Nephron progenitor cell (in vitro differentiated cells): ENCODE results near the gene ST7.

ENCODE experiments used
- DNase-seq: peaks from one replicate; pipeline ENCODE4 v3.0.0; 2021
- H3K27ac Mint-ChIP-seq: 2 replicates; pipeline ENCODE4 v1.8.0; 2021; ENCODE audit warnings: mild to moderate bottlenecking, moderate library complexity, mixed read lengths
- H3K27me3 Mint-ChIP-seq: 2 replicates; pipeline ENCODE4 v1.8.0; 2021; ENCODE audit warnings: mild to moderate bottlenecking, low read depth, mixed read lengths; ENCODE audit not compliant: poor library complexity
- H3K36me3 Mint-ChIP-seq: 2 replicates; pipeline ENCODE4 v1.8.0; 2021; ENCODE audit warnings: low read depth, mixed read lengths
- H3K4me1 Mint-ChIP-seq: 2 replicates; pipeline ENCODE4 v1.8.0; 2021; ENCODE audit warnings: mixed read lengths
- H3K4me3 Mint-ChIP-seq: 2 replicates; pipeline ENCODE4 v1.8.0; 2021; ENCODE audit warnings: mild to moderate bottlenecking, moderate library complexity, mixed read lengths
- H3K9me3 Mint-ChIP-seq: 2 replicates; pipeline ENCODE4 v1.8.0; 2021; ENCODE audit warnings: mild to moderate bottlenecking, moderate library complexity, mixed read lengths
- TF ChIP-seq, protein P1 (sequence below): fragments of 200-600 bp; sonication (generic); IDR thresholded peaks from 2 replicates; pipeline ENCODE4 v1.5.0; 2021; ENCODE audit warnings: antibody characterized with exemption

Gene ST7

DNA sequence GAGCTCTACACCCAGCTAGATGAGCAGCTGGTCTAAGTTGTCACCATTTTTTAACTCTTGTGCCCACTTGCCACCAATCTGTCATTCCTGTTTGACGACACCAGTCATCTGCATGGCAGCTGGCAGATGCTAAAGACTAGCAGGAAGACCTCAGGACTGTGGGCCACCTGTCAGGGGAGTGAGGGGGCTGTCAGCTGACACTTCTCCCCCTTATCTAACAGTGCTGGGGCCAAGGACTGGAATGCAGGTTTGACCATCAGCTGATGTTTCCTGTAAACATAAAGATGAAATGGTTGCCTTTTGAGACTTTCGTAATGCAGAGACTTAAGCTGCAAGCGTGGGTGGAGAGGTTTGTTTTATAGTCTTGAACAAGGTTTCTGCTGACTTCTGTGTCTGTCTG, 276.0 kb downstream of the ST7 start:
- Mint-ChIP-seq H3K4me3 (no peak overlapping the region), H3K36me3 (peaks cover 7% of the 10 kb centered on the region), H3K4me1 (peaks cover 8% of the 10 kb centered on the region), H3K27me3 (no peaks in the 10 kb centered on the region), H3K27ac (no peak overlapping the region), H3K9me3 (peaks cover 3% of the 10 kb centered on the region)
- TF ChIP-seq, protein P1, sequence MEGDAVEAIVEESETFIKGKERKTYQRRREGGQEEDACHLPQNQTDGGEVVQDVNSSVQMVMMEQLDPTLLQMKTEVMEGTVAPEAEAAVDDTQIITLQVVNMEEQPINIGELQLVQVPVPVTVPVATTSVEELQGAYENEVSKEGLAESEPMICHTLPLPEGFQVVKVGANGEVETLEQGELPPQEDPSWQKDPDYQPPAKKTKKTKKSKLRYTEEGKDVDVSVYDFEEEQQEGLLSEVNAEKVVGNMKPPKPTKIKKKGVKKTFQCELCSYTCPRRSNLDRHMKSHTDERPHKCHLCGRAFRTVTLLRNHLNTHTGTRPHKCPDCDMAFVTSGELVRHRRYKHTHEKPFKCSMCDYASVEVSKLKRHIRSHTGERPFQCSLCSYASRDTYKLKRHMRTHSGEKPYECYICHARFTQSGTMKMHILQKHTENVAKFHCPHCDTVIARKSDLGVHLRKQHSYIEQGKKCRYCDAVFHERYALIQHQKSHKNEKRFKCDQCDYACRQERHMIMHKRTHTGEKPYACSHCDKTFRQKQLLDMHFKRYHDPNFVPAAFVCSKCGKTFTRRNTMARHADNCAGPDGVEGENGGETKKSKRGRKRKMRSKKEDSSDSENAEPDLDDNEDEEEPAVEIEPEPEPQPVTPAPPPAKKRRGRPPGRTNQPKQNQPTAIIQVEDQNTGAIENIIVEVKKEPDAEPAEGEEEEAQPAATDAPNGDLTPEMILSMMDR = no peak
- no peak for DNase-seq

DNA sequence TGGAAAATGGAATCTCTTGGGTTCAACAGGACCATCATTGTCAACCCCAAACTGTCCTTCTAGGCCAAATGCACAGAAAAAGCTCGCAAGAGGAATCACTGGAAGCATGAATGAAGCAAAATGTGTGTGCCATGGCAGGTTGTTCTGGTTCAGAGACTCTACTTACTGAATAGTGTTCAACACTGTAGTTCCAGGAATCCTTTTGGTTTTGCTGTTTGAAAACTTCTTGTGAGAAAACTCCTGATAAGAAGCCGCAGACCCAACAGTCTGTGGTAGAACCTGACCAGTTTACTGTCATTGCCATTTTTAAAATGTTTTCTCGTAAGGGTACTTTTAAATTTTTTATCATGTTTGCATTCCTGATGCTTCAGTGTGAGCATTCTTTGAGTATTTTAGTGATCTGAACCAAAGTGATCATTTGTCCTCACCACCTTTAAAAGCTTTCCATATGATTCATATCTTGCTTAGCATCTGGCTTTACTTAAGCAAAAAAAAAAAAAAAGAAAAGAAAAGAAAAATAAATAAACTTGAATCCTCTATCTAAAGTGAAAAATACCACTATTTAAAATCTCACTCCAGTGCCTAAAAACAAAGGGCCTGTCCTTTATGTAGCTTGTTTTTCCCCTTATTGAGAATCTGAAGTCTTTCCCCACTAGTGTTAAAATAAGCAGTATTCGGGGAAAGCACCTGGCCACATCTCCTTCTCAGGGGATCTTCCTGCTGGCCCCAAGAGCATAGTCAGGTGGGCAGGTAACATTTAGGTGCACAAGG, 277.2 kb downstream of the ST7 start:
- H3K4me1 Mint-ChIP-seq = peaks cover 7% of the 10 kb centered on the region
- H3K36me3 Mint-ChIP-seq = peaks cover 7% of the 10 kb centered on the region
- H3K4me3 Mint-ChIP-seq = no peak overlapping the region
- DNase-seq = no peak
- no peaks in the 10 kb centered on the region for H3K27me3 Mint-ChIP-seq
- peaks cover 12% of the 10 kb centered on the region for H3K9me3 Mint-ChIP-seq
- no peak overlapping the region for H3K27ac Mint-ChIP-seq
- TF ChIP-seq, protein P1 = no peak

DNA sequence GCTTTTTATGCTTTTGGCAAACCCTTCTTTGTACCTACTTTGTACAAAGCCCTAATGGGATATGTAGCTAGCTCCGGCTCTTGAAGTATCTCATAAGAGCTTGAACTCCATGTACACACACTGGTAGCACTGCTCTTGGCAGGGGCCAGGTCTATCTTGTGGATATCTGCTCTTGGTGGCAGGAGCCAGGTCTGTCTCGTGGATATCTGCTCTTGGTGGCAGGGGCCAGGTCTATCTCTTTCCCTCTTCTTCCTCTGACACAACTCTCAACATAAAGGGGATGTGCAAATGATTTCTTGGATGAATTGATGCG, 277.7 kb downstream of the ST7 start:
- no peak overlapping the region for H3K4me3 Mint-ChIP-seq
- H3K27ac Mint-ChIP-seq = no peak overlapping the region
- H3K36me3 Mint-ChIP-seq = peaks cover 7% of the 10 kb centered on the region
- H3K27me3 Mint-ChIP-seq = no peaks in the 10 kb centered on the region
- DNase-seq = no peak
- peaks cover 17% of the 10 kb centered on the region for H3K9me3 Mint-ChIP-seq
- TF ChIP-seq, protein P1 = no peak
- peaks cover 1% of the 10 kb centered on the region for H3K4me1 Mint-ChIP-seq

DNA sequence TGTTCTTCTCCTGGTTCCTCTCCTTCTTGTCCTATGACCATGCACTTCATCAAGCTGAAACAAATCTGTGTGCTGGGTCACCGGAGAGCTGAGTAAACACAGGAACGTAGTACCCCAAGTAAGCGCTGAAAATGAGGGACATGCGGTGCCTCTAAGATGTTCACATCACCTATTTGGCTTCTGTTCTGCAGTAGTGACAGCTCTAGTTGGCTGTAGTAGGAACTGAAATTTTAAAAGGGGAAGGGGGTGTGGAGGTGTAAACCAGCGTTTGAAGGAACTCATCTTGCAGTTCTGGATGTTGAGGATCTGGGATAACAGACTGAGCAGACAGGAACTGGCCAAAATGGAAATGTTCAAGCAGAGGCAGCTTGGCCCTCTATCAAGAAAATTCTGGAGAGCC, 284.3 kb downstream of the ST7 start:
- TF ChIP-seq, protein P1 = no peak
- H3K27ac Mint-ChIP-seq = no peak overlapping the region
- H3K27me3 Mint-ChIP-seq = peaks cover 5% of the 10 kb centered on the region
- no peak overlapping the region for H3K4me3 Mint-ChIP-seq
- no peaks in the 10 kb centered on the region for H3K4me1 Mint-ChIP-seq
- no peaks in the 10 kb centered on the region for H3K36me3 Mint-ChIP-seq
- H3K9me3 Mint-ChIP-seq = peaks cover 24% of the 10 kb centered on the region
- DNase-seq = no peak

DNA sequence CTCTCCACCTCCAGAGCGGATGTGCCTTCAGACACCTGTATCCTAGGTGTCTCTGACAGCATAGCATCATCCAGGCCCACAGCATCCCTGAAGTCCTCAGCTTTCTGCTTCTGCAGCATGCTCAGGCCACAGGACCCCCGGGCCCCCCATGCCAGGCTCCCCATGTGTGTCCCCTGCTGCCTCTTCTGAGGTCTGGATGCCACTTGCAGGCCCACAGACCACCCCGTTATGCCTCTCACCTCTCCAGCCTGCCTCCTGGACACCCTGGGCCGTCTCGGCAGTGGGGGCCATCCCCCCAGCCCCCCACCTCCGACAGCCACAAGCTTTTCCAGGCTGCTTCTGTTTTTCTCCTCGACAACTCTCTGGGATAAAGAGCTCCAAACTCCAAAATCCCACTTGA, 285.2 kb downstream of the ST7 start:
- Mint-ChIP-seq H3K9me3 (peaks cover 25% of the 10 kb centered on the region), H3K36me3 (no peaks in the 10 kb centered on the region), H3K4me3 (no peak overlapping the region)

More for the DNA sequence above, 285.2 kb downstream of the ST7 start:
- H3K27ac Mint-ChIP-seq = no peak overlapping the region
- DNase-seq = no peak
- peaks cover 7% of the 10 kb centered on the region for H3K27me3 Mint-ChIP-seq
- no peaks in the 10 kb centered on the region for H3K4me1 Mint-ChIP-seq
- TF ChIP-seq, protein P1 = no peak
